Activated naive CD8-positive, alpha-beta T cell (primary cell): Measurements from ENCODE around the gene PAQR7.

ENCODE experiments used
- H3K27ac Mint-ChIP-seq: one replicate; pipeline ENCODE4 v1.8.0; 2021; ENCODE audit warnings: mixed read lengths
- H3K27me3 Mint-ChIP-seq: one replicate; pipeline ENCODE4 v1.8.0; 2021; ENCODE audit warnings: mixed read lengths
- H3K36me3 Mint-ChIP-seq: one replicate; pipeline ENCODE4 v1.8.0; 2021; ENCODE audit warnings: mixed read lengths
- H3K4me1 Mint-ChIP-seq: one replicate; pipeline ENCODE4 v1.8.0; 2021; ENCODE audit warnings: low read depth, mixed read lengths
- H3K4me3 Mint-ChIP-seq: one replicate; pipeline ENCODE4 v1.8.0; 2021; ENCODE audit warnings: mild to moderate bottlenecking, mixed read lengths
- H3K9me3 Mint-ChIP-seq: one replicate; pipeline ENCODE4 v1.8.0; 2021; ENCODE audit warnings: low read depth, mixed read lengths

Gene PAQR7

GRCh38 chr1:25875154-25875855 is at the start of gene PAQR7:
Gene PAQR7 (minus strand): TSS chr1:25875708. CDS start chr1:25863839, 11,869 bp downstream.
- no peaks in the 10 kb centered on the region for H3K9me3 Mint-ChIP-seq
- H3K4me1 Mint-ChIP-seq: peaks cover 6% of the 10 kb centered on the region
- no peaks in the 10 kb centered on the region for H3K27me3 Mint-ChIP-seq
- peak within 1 kb of the TSS; percentile 87 for H3K4me3 Mint-ChIP-seq
- H3K36me3 Mint-ChIP-seq: no peaks in the 10 kb centered on the region
- H3K27ac Mint-ChIP-seq: peak within 1 kb of the TSS; percentile 81

- Mint-ChIP-seq H3K9me3 (no peaks in the 10 kb centered on the region), H3K27me3 (no peaks in the 10 kb centered on the region), H3K4me1 (peaks cover 28% of the 10 kb centered on the region), H3K36me3 (no peaks in the 10 kb centered on the region), H3K4me3 (no peak overlapping the region), H3K27ac (no peak overlapping the region)
Observed at GRCh38 chr1:25924454-25924853, 48.9 kb upstream of the PAQR7 start.

GRCh38 chr1:25922971-25923552 is 47.6 kb upstream of the PAQR7 start:
- peaks cover 32% of the 10 kb centered on the region for H3K4me1 Mint-ChIP-seq
- H3K27ac Mint-ChIP-seq: peak overlapping the region; percentile 34
- no peaks in the 10 kb centered on the region for H3K36me3 Mint-ChIP-seq
- no peaks in the 10 kb centered on the region for H3K27me3 Mint-ChIP-seq
- H3K9me3 Mint-ChIP-seq: no peaks in the 10 kb centered on the region
- peak overlapping the region; percentile 79 for H3K4me3 Mint-ChIP-seq

- H3K4me1 Mint-ChIP-seq: peaks cover 37% of the 10 kb centered on the region
- H3K36me3 Mint-ChIP-seq: no peaks in the 10 kb centered on the region
Observed at GRCh38 chr1:25922056-25922970, 46.8 kb upstream of the PAQR7 start.

GRCh38 chr1:25918615-25919014 is 43.1 kb upstream of the PAQR7 start:
- no peaks in the 10 kb centered on the region for H3K36me3 Mint-ChIP-seq
- H3K27ac Mint-ChIP-seq: no peak overlapping the region
- no peaks in the 10 kb centered on the region for H3K9me3 Mint-ChIP-seq
- peaks cover 25% of the 10 kb centered on the region for H3K4me1 Mint-ChIP-seq
- H3K4me3 Mint-ChIP-seq: no peak overlapping the region
- no peaks in the 10 kb centered on the region for H3K27me3 Mint-ChIP-seq

More at GRCh38 chr1:25922056-25922970, 46.8 kb upstream of the PAQR7 start:
- H3K4me3 Mint-ChIP-seq: peak overlapping the region; percentile 84
- H3K9me3 Mint-ChIP-seq: no peaks in the 10 kb centered on the region
- peak overlapping the region; percentile 79 for H3K27ac Mint-ChIP-seq
- H3K27me3 Mint-ChIP-seq: no peaks in the 10 kb centered on the region

GRCh38 chr1:25917996-25918395 is 42.5 kb upstream of the PAQR7 start:
- no peaks in the 10 kb centered on the region for H3K36me3 Mint-ChIP-seq
- peak overlapping the region; percentile 17 for H3K4me3 Mint-ChIP-seq
- H3K27ac Mint-ChIP-seq: peak overlapping the region; percentile 16
- H3K4me1 Mint-ChIP-seq: peaks cover 21% of the 10 kb centered on the region
- no peaks in the 10 kb centered on the region for H3K9me3 Mint-ChIP-seq
- no peaks in the 10 kb centered on the region for H3K27me3 Mint-ChIP-seq

- Mint-ChIP-seq H3K36me3 (no peaks in the 10 kb centered on the region), H3K9me3 (no peaks in the 10 kb centered on the region), H3K4me3 (no peak overlapping the region), H3K4me1 (peaks cover 12% of the 10 kb centered on the region), H3K27me3 (no peaks in the 10 kb centered on the region), H3K27ac (peak overlapping the region; percentile 22)
Observed at GRCh38 chr1:25916460-25916859, 41.0 kb upstream of the PAQR7 start.

- Mint-ChIP-seq H3K36me3 (no peaks in the 10 kb centered on the region), H3K9me3 (no peaks in the 10 kb centered on the region), H3K4me1 (peaks cover 9% of the 10 kb centered on the region), H3K4me3 (no peak overlapping the region), H3K27ac (no peak overlapping the region), H3K27me3 (no peaks in the 10 kb centered on the region)
Observed at GRCh38 chr1:25914074-25914995, 38.8 kb upstream of the PAQR7 start.

GRCh38 chr1:25913206-25913605 is 37.7 kb upstream of the PAQR7 start:
- H3K4me3 Mint-ChIP-seq: no peak overlapping the region
- H3K27ac Mint-ChIP-seq: no peak overlapping the region
- no peaks in the 10 kb centered on the region for H3K27me3 Mint-ChIP-seq
- no peaks in the 10 kb centered on the region for H3K9me3 Mint-ChIP-seq
- H3K4me1 Mint-ChIP-seq: peaks cover 6% of the 10 kb centered on the region
- H3K36me3 Mint-ChIP-seq: no peaks in the 10 kb centered on the region

- Mint-ChIP-seq H3K4me3 (no peak overlapping the region), H3K4me1 (peaks cover 3% of the 10 kb centered on the region), H3K27ac (no peak overlapping the region), H3K9me3 (no peaks in the 10 kb centered on the region), H3K36me3 (no peaks in the 10 kb centered on the region), H3K27me3 (no peaks in the 10 kb centered on the region)
Observed at GRCh38 chr1:25912076-25912831, 36.7 kb upstream of the PAQR7 start.

GRCh38 chr1:25911162-25911561 is 35.7 kb upstream of the PAQR7 start:
- H3K9me3 Mint-ChIP-seq: no peaks in the 10 kb centered on the region
- H3K4me1 Mint-ChIP-seq: peaks cover 6% of the 10 kb centered on the region
- H3K4me3 Mint-ChIP-seq: no peak overlapping the region
- H3K36me3 Mint-ChIP-seq: no peaks in the 10 kb centered on the region
- no peaks in the 10 kb centered on the region for H3K27me3 Mint-ChIP-seq
- no peak overlapping the region for H3K27ac Mint-ChIP-seq

GRCh38 chr1:25909040-25909439 is 33.5 kb upstream of the PAQR7 start:
- H3K4me1 Mint-ChIP-seq: peaks cover 17% of the 10 kb centered on the region
- no peak overlapping the region for H3K4me3 Mint-ChIP-seq
- H3K36me3 Mint-ChIP-seq: no peaks in the 10 kb centered on the region
- H3K27me3 Mint-ChIP-seq: no peaks in the 10 kb centered on the region
- H3K9me3 Mint-ChIP-seq: no peaks in the 10 kb centered on the region
- no peak overlapping the region for H3K27ac Mint-ChIP-seq

- Mint-ChIP-seq H3K4me1 (peaks cover 22% of the 10 kb centered on the region), H3K27ac (no peak overlapping the region), H3K4me3 (no peak overlapping the region), H3K9me3 (no peaks in the 10 kb centered on the region), H3K36me3 (no peaks in the 10 kb centered on the region), H3K27me3 (no peaks in the 10 kb centered on the region)
Observed at GRCh38 chr1:25908161-25908560, 32.7 kb upstream of the PAQR7 start.

- Mint-ChIP-seq H3K4me3 (peak overlapping the region; percentile 73), H3K27ac (no peak overlapping the region), H3K36me3 (no peaks in the 10 kb centered on the region), H3K9me3 (no peaks in the 10 kb centered on the region), H3K4me1 (peaks cover 26% of the 10 kb centered on the region), H3K27me3 (no peaks in the 10 kb centered on the region)
Observed at GRCh38 chr1:25907601-25908000, 32.1 kb upstream of the PAQR7 start.
